ENCODE data around the gene LSP1. TPM values are rescaled to one million over a fixed set of nuclear protein-coding genes. Genes with fewer than 3 reads are reported as not detected.

LSP1 gene
- total and polyA plus RNA-seq, 2 of the 8 experiments (the other 6 are each of a cell fraction or from before 2014, with no cell fraction given) = 0.03 TPM; not detected in 1

DNA sequence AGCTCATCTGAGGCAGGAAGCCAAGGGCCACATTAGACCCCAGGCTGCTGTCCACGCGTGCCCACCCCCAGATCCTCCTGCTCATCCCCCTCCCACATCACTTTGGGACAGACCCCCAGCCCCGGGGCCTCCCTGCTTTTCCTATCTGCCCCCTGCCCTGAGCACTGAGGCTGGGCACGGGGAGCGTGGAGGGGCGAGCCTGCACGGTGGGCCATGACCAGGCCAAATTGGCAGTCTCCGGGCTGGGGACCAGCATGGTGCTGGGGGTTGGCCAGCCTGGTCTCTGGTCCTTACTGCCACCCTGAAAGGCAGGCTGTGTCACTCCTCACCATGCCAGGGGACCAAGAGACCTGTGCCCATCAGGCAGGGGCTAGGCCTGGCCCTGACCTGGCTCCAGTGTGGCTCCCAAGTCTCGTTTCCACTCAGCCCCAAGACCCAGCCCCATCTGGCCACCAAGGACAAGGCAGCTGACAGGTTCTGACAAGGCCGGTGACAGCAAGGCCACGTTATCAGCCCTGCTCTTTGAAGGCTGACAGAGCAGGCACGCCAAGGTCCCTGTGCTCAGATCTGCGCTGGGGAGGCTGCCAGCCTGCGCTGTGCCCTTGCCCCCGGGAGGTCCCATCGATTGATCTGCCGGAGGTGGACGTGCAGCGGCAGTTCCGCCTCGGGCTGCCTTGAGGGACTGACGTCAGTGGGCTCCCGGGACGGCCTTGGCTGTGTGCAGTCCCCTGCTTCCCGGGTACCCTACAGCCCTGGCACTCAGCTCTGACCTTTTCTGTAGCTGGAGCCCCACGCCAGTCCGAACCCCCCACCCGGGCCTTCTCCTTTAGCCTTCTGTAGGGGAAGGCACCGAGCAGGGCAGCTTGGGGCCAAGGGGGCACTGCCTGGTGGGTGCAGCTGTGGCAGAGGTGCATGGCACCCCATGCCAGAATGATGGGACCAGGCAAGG lies 10.5 kb upstream of the LSP1 start:
- Histone ChIP-seq H3K27ac (ENCODE audit: low read depth, low read length) (no peak overlapping the region), H3K36me3 (ENCODE audit: control insufficient read depth in 2 of 4, insufficient read depth in 4 of 4, low read length in 3 of 4) (no peaks in the 10 kb centered on the region), H3K79me1 (ENCODE audit: low read depth, low read length) (no peaks in the 10 kb centered on the region), H3K9me3 (ENCODE audit: insufficient read depth in 2 of 2, low read depth in 1 of 2, low read length in 1 of 2) (no peaks in the 10 kb centered on the region), H2BK5ac (ENCODE audit: low read depth, low read length) (no peak overlapping the region), H2BK20ac (ENCODE audit: low read length) (no peak overlapping the region), H4K20me1 (replicated peaks in 1 of 2; ENCODE audit: control insufficient read depth in 1 of 2, insufficient read depth in 2 of 2, low read length in 2 of 2) (no peaks in the 10 kb centered on the region), H3K23ac (ENCODE audit: insufficient read length) (no peak overlapping the region), H3K4me2 (ENCODE audit: insufficient read depth in 1 of 2, low read depth in 2 of 2, low read length in 2 of 2) (no peak overlapping the region), H3K4me1 (replicated peaks in 1 of 4; ENCODE audit: control insufficient read depth in 3 of 4, insufficient read depth in 4 of 4, low read length in 3 of 4) (peaks cover 0 to 3% (median 0%) of the 10 kb centered on the region in 4 experiments; a peak in 2 of 7 replicates), H4K91ac (replicated peaks; ENCODE audit: insufficient read length, low read length) (no peak overlapping the region), H2BK15ac (ENCODE audit: low read length) (no peak overlapping the region), H4K8ac (ENCODE audit: extremely low read depth, insufficient read depth, low read length) (no peak overlapping the region; the same call in 1 of the 2 replicates), H3K4ac (replicated peaks; ENCODE audit: insufficient read length, low read depth, low read length) (no peak overlapping the region), H4K5ac (ENCODE audit: insufficient read length, low read depth, low read length) (no peak overlapping the region), H3K14ac (ENCODE audit: insufficient read length) (no peak overlapping the region), H2BK120ac (replicated peaks; ENCODE audit: low read depth, low read length) (no peak overlapping the region), H3K9ac (replicated peaks in 1 of 4; ENCODE audit: extremely low read depth in 1 of 4, low read depth in 3 of 4, low read length in 3 of 4) (no peak overlapping the region), H3K27me3 (replicated peaks in 1 of 4; ENCODE audit: control insufficient read depth in 3 of 4, extremely low read depth in 1 of 4, insufficient read depth in 3 of 4, low read length in 3 of 4) (no peaks in the 10 kb centered on the region), H3K79me2 (ENCODE audit: control insufficient read depth in 1 of 2, insufficient read depth in 2 of 2, low read length in 2 of 2) (no peaks in the 10 kb centered on the region), H2AFZ (ENCODE audit: low read length) (no peak overlapping the region), H3K56ac (replicated peaks; ENCODE audit: insufficient read length, low read depth, low read length) (no peak overlapping the region), H2AK5ac (ENCODE audit: low read depth, low read length) (no peak overlapping the region; the same call in 1 of the 2 replicates), H2BK12ac (ENCODE audit: low read depth, low read length) (no peak overlapping the region; the same call in 1 of the 2 replicates), H3K18ac (ENCODE audit: extremely low read depth, low read length) (no peak overlapping the region), H3K4me3 (ENCODE audit: extremely low read depth in 1 of 4, insufficient read depth in 2 of 4, low read depth in 3 of 4, low read length in 4 of 4) (no peak overlapping the region), H3K23me2 (ENCODE audit: low read depth, low read length) (no peaks in the 10 kb centered on the region)
- WGBS, 2 experiments (ENCODE audit: extremely low coverage in 1 of 2, insufficient coverage in 1 of 2, insufficient read length in 1 of 2, insufficient replicate concordance in 2 of 2, low coverage in 1 of 2, low lambda C conversion rate in 2 of 2, missing lambda C conversion rate in 1 of 2) = 85% methylated on average over 26 of the region's 29 CpGs; no CpG with 5 or more reads in 1 of the 2 experiments
- TF ChIP-seq RXRA (IDR thresholded peaks at IDR 0.05; ENCODE audit: insufficient read depth, low read depth, low read length) (no peak), EP300 (IDR thresholded peaks at IDR 0.05; ENCODE audit: borderline replicate concordance in 1 of 2, low read depth in 2 of 2, low read length in 2 of 2) (no peak)
- DNase-seq (ENCODE audit: low read depth in 1 of 2, low spot score in 2 of 2) (no peak), FAIRE-seq (no peak)
- ChIA-PET CTCF (ENCODE audit: partially characterized antibody) (interaction anchor here (0.6 to 3.7 kb wide), 9 partner anchors 8 to 308 kb away, joined by 3 to 34 read pairs (median 4); no protein-coding TSS in a partner anchor), POLR2A (ENCODE audit: partially characterized antibody) (interaction anchor here (0.6 kb wide), 1 partner anchor 302 kb away, joined by 3 read pairs; no protein-coding TSS in a partner anchor)

All from H1 (cell line).